ENCODE measurements around the gene FBXL13.

- TF ChIP-seq, protein P1, sequence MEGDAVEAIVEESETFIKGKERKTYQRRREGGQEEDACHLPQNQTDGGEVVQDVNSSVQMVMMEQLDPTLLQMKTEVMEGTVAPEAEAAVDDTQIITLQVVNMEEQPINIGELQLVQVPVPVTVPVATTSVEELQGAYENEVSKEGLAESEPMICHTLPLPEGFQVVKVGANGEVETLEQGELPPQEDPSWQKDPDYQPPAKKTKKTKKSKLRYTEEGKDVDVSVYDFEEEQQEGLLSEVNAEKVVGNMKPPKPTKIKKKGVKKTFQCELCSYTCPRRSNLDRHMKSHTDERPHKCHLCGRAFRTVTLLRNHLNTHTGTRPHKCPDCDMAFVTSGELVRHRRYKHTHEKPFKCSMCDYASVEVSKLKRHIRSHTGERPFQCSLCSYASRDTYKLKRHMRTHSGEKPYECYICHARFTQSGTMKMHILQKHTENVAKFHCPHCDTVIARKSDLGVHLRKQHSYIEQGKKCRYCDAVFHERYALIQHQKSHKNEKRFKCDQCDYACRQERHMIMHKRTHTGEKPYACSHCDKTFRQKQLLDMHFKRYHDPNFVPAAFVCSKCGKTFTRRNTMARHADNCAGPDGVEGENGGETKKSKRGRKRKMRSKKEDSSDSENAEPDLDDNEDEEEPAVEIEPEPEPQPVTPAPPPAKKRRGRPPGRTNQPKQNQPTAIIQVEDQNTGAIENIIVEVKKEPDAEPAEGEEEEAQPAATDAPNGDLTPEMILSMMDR (conservative IDR thresholded peaks at IDR 0.05; ENCODE audit: low read depth in 2 of 2), result no peak
- TF ChIP-seq JUNB (IDR thresholded peaks at IDR 0.05; ENCODE audit: unreplicated experiment) (no peak), EZH2phosphoT487 (IDR thresholded peaks at IDR 0.05; ENCODE audit: unreplicated experiment) (no peak), NANOG (IDR thresholded peaks at IDR 0.05; ENCODE audit: borderline replicate concordance) (no peak), EZH2 (IDR thresholded peaks at IDR 0.05; ENCODE audit: low read depth, unreplicated experiment) (no peak), CREB1 (CRISPR knock-in tag; IDR thresholded peaks at IDR 0.05; ENCODE audit: low read depth) (no peak), POLR2AphosphoS5 (IDR thresholded peaks at IDR 0.05; ENCODE audit: low read depth) (no peak), REST (IDR thresholded peaks at IDR 0.05; ENCODE audit: unreplicated experiment) (no peak), ZNF331 (CRISPR knock-in tag; IDR thresholded peaks at IDR 0.05; ENCODE audit: low read depth) (no peak), ZNF462 (CRISPR knock-in tag; IDR thresholded peaks at IDR 0.05) (no peak), ZNF114 (CRISPR knock-in tag; IDR thresholded peaks at IDR 0.05) (no peak)
- TF ChIP-seq, protein P2, sequence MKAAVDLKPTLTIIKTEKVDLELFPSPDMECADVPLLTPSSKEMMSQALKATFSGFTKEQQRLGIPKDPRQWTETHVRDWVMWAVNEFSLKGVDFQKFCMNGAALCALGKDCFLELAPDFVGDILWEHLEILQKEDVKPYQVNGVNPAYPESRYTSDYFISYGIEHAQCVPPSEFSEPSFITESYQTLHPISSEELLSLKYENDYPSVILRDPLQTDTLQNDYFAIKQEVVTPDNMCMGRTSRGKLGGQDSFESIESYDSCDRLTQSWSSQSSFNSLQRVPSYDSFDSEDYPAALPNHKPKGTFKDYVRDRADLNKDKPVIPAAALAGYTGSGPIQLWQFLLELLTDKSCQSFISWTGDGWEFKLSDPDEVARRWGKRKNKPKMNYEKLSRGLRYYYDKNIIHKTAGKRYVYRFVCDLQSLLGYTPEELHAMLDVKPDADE (IDR thresholded peaks at IDR 0.05), result no peak
Observed at GRCh38 chr7:103121641-103122040, 47.0 kb upstream of the FBXL13 start.

All from GM23338 (cell line).